ENCODE results near the gene IGFBP1. TPM values are rescaled to one million over a fixed set of nuclear protein-coding genes. Genes with fewer than 3 reads are reported as not detected.

IGFBP1 gene
- total and polyA plus RNA-seq, 2 of the 13 experiments (the other 11 are each of a cell fraction or from before 2014, with no cell fraction given) = 5.4 to 885 TPM

DNA sequence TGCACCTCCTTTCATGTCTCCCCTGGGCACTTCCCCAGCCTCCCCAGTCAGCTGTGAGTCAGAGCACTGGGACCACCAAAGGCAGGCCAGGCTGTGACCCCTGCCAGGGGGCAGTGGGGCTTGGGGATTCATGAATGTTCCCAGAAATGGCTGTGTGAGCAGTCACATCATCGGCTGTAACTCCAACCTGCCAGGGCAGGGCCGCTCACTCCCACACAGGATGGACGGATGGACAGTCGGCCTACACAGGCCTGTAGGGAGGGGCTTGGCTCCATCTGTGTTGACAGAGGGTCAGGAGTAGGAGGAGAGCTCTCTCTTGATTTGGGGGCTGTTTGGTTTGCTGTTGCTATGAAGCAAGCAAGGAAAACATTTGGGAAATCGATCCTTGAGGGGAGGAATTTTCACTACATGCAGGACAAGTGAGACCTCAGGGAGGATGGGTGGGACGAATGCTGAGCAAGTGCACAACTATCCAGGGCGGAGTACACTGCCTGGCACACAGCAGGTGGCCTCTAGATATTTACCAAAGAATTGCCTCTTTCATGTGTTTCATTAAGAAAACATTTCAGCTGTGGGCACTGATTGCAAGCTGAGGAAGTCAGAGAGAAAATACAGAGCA lies 2.9 kb upstream of the IGFBP1 start (continued):
- TF ChIP-seq HNRNPLL (IDR thresholded peaks at IDR 0.05; ENCODE audit: low read depth, low read length, poor library complexity, severe bottlenecking) (no peak), NR2F2 (IDR thresholded peaks at IDR 0.05; ENCODE audit: borderline replicate concordance, low read depth) (no peak), SALL1 (CRISPR knock-in tag; IDR thresholded peaks at IDR 0.05) (peak; percentile 99), ZNF30 (CRISPR knock-in tag; IDR thresholded peaks at IDR 0.05) (no peak), ZBTB38 (CRISPR knock-in tag; IDR thresholded peaks at IDR 0.05) (peak; percentile 89), IKZF1 (IDR thresholded peaks at IDR 0.05) (no peak), ZNF605 (CRISPR knock-in tag; IDR thresholded peaks at IDR 0.05) (peak; percentile 94), ZNF598 (CRISPR knock-in tag; IDR thresholded peaks at IDR 0.05; ENCODE audit: borderline replicate concordance) (peak; percentile 48; the same call in 1 of the 2 replicates), MTF2 (CRISPR knock-in tag; IDR thresholded peaks at IDR 0.05; ENCODE audit: borderline replicate concordance) (no peak), GATAD1 (CRISPR knock-in tag; IDR thresholded peaks at IDR 0.05) (peak; percentile 80), HNF4A (CRISPR knock-in tag; IDR thresholded peaks at IDR 0.05) (peak; percentile 90), RELA (CRISPR knock-in tag; IDR thresholded peaks at IDR 0.05) (0 out of 2 replicates have a peak, but pooled peaks have one; percentile 45), WIZ (CRISPR knock-in tag; IDR thresholded peaks at IDR 0.05) (no peak), TARDBP (CRISPR knock-in tag; IDR thresholded peaks at IDR 0.05) (peak; percentile 98), RXRB (CRISPR knock-in tag; IDR thresholded peaks at IDR 0.05; ENCODE audit: borderline replicate concordance) (peak; percentile 97), HDAC2 (CRISPR knock-in tag; IDR thresholded peaks at IDR 0.05) (peak; percentile 97), TRIM24 (CRISPR knock-in tag; IDR thresholded peaks at IDR 0.05) (no peak), NCOA5 (CRISPR knock-in tag; IDR thresholded peaks at IDR 0.05) (no peak), NBN (conservative IDR thresholded peaks at IDR 0.05) (no peak)
- TF ChIP-seq, protein P1, sequence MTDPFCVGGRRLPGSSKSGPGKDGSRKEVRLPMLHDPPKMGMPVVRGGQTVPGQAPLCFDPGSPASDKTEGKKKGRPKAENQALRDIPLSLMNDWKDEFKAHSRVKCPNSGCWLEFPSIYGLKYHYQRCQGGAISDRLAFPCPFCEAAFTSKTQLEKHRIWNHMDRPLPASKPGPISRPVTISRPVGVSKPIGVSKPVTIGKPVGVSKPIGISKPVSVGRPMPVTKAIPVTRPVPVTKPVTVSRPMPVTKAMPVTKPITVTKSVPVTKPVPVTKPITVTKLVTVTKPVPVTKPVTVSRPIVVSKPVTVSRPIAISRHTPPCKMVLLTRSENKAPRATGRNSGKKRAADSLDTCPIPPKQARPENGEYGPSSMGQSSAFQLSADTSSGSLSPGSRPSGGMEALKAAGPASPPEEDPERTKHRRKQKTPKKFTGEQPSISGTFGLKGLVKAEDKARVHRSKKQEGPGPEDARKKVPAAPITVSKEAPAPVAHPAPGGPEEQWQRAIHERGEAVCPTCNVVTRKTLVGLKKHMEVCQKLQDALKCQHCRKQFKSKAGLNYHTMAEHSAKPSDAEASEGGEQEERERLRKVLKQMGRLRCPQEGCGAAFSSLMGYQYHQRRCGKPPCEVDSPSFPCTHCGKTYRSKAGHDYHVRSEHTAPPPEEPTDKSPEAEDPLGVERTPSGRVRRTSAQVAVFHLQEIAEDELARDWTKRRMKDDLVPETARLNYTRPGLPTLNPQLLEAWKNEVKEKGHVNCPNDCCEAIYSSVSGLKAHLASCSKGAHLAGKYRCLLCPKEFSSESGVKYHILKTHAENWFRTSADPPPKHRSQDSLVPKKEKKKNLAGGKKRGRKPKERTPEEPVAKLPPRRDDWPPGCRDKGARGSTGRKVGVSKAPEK (CRISPR knock-in tag; IDR thresholded peaks at IDR 0.05; ENCODE audit: borderline replicate concordance) = peak; percentile 39; the same call in 1 of the 2 replicates
- TF ChIP-seq, protein P2, sequence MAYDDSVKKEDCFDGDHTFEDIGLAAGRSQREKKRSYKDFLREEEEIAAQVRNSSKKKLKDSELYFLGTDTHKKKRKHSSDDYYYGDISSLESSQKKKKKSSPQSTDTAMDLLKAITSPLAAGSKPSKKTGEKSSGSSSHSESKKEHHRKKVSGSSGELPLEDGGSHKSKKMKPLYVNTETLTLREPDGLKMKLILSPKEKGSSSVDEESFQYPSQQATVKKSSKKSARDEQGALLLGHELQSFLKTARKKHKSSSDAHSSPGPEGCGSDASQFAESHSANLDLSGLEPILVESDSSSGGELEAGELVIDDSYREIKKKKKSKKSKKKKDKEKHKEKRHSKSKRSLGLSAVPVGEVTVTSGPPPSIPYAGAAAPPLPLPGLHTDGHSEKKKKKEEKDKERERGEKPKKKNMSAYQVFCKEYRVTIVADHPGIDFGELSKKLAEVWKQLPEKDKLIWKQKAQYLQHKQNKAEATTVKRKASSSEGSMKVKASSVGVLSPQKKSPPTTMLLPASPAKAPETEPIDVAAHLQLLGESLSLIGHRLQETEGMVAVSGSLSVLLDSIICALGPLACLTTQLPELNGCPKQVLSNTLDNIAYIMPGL (CRISPR knock-in tag; IDR thresholded peaks at IDR 0.05; ENCODE audit: borderline replicate concordance in 1 of 2, low read depth in 1 of 2) = peak; percentile 22 to 67; a peak in 2 of 4 replicates
- TF ChIP-seq, protein P3, sequence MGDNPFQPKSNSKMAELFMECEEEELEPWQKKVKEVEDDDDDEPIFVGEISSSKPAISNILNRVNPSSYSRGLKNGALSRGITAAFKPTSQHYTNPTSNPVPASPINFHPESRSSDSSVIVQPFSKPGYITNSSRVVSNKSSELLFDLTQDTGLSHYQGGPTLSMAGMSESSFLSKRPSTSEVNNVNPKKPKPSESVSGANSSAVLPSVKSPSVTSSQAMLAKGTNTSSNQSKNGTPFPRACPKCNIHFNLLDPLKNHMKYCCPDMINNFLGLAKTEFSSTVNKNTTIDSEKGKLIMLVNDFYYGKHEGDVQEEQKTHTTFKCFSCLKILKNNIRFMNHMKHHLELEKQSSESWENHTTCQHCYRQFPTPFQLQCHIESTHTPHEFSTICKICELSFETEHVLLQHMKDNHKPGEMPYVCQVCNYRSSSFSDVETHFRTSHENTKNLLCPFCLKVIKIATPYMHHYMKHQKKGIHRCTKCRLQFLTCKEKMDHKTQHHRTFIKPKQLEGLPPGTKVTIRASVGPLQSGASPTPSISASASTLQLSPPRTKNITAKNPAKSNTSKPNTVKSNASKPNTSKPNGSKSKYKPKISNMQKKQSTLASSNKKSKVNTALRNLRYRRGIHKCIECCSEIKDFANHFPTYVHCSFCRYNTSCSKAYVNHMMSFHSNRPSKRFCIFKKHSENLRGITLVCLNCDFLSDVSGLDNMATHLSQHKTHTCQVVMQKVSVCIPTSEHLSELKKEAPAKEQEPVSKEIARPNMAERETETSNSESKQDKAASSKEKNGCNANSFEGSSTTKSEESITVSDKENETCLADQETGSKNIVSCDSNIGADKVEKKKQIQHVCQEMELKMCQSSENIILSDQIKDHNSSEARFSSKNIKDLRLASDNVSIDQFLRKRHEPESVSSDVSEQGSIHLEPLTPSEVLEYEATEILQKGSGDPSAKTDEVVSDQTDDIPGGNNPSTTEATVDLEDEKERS (CRISPR knock-in tag; IDR thresholded peaks at IDR 0.05) = peak; percentile 90
- TF ChIP-seq, protein P4, sequence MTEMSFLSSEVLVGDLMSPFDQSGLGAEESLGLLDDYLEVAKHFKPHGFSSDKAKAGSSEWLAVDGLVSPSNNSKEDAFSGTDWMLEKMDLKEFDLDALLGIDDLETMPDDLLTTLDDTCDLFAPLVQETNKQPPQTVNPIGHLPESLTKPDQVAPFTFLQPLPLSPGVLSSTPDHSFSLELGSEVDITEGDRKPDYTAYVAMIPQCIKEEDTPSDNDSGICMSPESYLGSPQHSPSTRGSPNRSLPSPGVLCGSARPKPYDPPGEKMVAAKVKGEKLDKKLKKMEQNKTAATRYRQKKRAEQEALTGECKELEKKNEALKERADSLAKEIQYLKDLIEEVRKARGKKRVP (CRISPR knock-in tag; IDR thresholded peaks at IDR 0.05) = peak in 1 of 2 experiments; percentile 97; a peak in 2 of 4 replicates

Measured in HepG2 (cell line).